Esophagus muscularis mucosa (tissue), 4 donors: Measurements from ENCODE around the gene NRXN3. TPM values are rescaled to one million over a fixed set of nuclear protein-coding genes. Genes with fewer than 3 reads are reported as not detected.

ENCODE experiments used
- DNase-seq: peaks from one replicate; pipeline ENCODE4 v3.0.0-alpha.2; 2017; ENCODE audit errors: extremely low spot score
- H3K27ac ChIP-seq, 4 donors: fragments of 200-600 bp; sonication (generic); replicated peaks in 1 of 4; 1 replicate in 3 of 4; 2 replicates in 1 of 4; pipeline ENCODE4 v1.5.1; 2016 to 2019; ENCODE audit warnings: mild to moderate bottlenecking in 1 of 4
- H3K27me3 ChIP-seq, 4 donors: fragments of 200-600 bp; sonication (generic); one replicate each; pipeline versions ENCODE4 v1.5.1 to v1.6.0; 2016 to 2019
- H3K36me3 ChIP-seq, 4 donors: fragments of 200-600 bp; sonication (generic); one replicate each; pipeline ENCODE4 v1.5.1; 2016 to 2019
- H3K4me1 ChIP-seq, 4 donors: fragments of 200-600 bp; sonication (generic); one replicate each; pipeline ENCODE4 v1.5.1; 2016 to 2019
- H3K4me3 ChIP-seq, 4 donors: fragments of 200-600 bp; sonication (generic); 1 replicate in 2 of 4; 2 replicates in 2 of 4; pipeline ENCODE4 v1.5.1; 2016 to 2019; ENCODE audit warnings: mild to moderate bottlenecking in 4 of 4, moderate library complexity in 1 of 4
- H3K9me3 ChIP-seq, 4 donors: fragments of 200-600 bp; sonication (generic); 1 replicate in 3 of 4; 2 replicates in 1 of 4; pipeline ENCODE4 v1.5.1; 2016 to 2019
- EP300 ChIP-seq: sonication (generic); formaldehyde crosslinking; IDR thresholded peaks from one replicate; pipeline ENCODE4 v1.6.1; 2017; ENCODE audit warnings: antibody characterized with exemption
- POLR2A ChIP-seq: fragments of 450-650 bp; IDR thresholded peaks from one replicate; pipeline ENCODE4 v1.6.1; 2017; ENCODE audit warnings: antibody characterized with exemption, moderate library complexity, mild to moderate bottlenecking, low read depth
- POLR2AphosphoS5 ChIP-seq, 2 donors: sonication (generic); formaldehyde crosslinking; IDR thresholded peaks; one replicate each; pipeline ENCODE4 v1.6.1; 2017; ENCODE audit warnings: antibody characterized with exemption in 2 of 2
- WGBS: methylation state at CpG from one replicate; pipeline ENCODE4 v1.1.5; 2018; 5-methylcytosine and 5-hydroxymethylcytosine counted together
- intact Hi-C: fragments of 100-400 bp; cut with DNase I; formaldehyde crosslinking; loops from one replicate; pipeline ENCODE4 v1.15.1; 2023
- total RNA-seq, 4 donors: library from RNA; depleted of rRNA; stranded (reverse); fragments of >200 nt; gene quantifications; one replicate each; pipeline versions ENCODE4 v1.1.0 to v1.2.1, GENCODE V29; 2016
- TF ChIP-seq, protein P1 (sequence below), 3 experiments: fragments of 200-600 bp in 2 of 3; fragments of 450-650 bp in 1 of 3; sonication (generic) in 2 of 3; IDR thresholded peaks; one replicate each; pipeline ENCODE4 v1.5.1; 2017 to 2019; ENCODE audit warnings: antibody characterized with exemption in 3 of 3, mild to moderate bottlenecking in 2 of 3, moderate library complexity in 1 of 3

NRXN3 gene
- total RNA-seq, 4 donors from 2014 or later = 71.1 to 159 (median 122) TPM

DNA sequence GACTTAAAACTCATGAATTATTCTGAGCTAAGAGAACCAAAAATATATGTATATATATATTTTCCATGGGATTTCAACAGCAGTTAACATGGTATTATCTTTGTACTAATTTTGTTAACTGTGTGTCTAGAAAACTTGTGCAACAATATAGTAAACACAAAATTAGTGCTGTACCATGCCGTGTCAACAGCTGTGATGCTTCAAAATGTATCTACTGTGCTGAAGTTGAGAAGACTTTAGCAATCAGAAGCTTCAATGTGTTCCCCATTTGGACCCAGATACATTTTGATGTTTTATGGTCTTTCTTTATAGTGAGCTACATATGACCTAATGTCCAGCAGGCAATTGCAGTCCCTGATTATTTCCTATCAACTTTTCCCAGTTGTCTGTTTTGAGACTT lies 1635.5 kb downstream of the NRXN3 start:
- no peak overlapping the region for H3K4me3 ChIP-seq
- DNase-seq = no peak
- TF ChIP-seq POLR2A = no peak
- TF ChIP-seq EP300 = no peak
- TF ChIP-seq, protein P1, sequence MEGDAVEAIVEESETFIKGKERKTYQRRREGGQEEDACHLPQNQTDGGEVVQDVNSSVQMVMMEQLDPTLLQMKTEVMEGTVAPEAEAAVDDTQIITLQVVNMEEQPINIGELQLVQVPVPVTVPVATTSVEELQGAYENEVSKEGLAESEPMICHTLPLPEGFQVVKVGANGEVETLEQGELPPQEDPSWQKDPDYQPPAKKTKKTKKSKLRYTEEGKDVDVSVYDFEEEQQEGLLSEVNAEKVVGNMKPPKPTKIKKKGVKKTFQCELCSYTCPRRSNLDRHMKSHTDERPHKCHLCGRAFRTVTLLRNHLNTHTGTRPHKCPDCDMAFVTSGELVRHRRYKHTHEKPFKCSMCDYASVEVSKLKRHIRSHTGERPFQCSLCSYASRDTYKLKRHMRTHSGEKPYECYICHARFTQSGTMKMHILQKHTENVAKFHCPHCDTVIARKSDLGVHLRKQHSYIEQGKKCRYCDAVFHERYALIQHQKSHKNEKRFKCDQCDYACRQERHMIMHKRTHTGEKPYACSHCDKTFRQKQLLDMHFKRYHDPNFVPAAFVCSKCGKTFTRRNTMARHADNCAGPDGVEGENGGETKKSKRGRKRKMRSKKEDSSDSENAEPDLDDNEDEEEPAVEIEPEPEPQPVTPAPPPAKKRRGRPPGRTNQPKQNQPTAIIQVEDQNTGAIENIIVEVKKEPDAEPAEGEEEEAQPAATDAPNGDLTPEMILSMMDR (IDR thresholded peaks at IDR 0.05) = no peak
- no peak for TF ChIP-seq POLR2AphosphoS5 (IDR thresholded peaks at IDR 0.05)
- no peaks in the 10 kb centered on the region for H3K36me3 ChIP-seq
- H3K4me1 ChIP-seq = no peaks in the 10 kb centered on the region
- 83% methylated on average over 1 of the region's 1 CpG for WGBS
- no peak overlapping the region for H3K27ac ChIP-seq
- no peaks in the 10 kb centered on the region for H3K27me3 ChIP-seq
- intact Hi-C loops = no loop called here
- H3K9me3 ChIP-seq = no peaks in the 10 kb centered on the region

DNA sequence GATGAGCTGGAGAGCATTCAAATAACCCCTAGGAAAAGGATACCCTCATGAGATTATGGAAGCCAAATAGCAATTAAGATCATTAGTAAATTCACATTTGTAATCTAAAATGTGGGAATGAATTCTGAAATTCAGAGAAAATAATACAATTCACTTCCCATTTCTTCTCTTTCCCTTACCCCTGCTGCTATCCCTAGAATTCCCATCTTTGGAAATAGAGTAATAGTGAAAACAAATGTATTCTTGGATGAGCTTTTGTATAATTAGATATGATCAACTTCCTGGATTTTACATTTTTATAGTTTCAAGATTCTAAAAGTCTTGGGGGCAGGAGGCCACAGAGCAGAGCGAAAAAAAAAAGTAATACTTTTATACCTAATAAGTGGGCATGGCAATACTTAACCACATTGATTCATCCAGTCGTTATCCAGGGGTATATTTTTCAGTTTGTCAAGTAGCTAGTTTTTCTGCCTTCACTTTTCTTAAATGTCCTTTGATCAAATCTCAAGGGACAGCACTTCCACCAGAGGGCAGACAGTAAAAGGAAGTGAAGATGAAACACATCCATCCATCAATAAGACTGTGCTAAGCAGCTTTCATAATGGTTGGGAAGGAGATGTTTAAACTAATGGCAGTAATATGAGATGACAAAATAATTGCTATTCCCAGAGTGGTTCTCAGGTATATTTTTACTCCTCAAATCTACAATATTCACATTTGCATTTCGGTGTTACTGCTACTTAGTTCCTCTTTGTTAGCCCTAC lies 1639.9 kb downstream of the NRXN3 start:
- no peak for DNase-seq

DNA sequence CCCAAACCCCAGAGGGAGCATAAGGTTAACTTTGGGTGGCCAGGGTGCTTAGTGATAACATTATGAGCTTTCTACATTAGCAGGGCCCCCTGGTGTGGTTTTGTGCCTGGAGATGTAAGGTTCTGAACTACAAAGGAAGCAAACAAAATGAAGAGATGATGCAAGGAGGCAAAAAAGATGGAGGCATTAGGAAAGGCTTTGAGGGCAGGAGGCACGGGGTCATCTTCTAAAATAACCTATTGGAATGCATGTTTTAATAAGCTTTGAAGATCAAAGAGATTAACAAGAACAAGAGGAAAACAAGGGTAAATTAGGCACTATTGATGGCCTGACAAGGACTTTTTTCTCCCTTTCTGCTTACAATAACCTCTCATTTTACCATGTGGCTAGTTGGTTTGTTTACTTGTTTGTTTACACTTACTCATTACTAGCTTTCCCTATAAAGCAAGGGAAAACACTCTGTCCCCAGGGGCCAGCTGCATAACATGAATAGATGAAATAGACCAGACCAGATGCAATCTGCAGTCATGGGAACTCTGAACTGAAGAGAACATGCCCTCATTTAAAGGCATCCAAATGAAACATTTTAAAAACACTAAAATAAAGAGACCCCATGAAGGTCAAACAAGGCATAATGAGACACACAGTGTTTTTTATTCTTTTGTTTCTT lies 1650.8 kb downstream of the NRXN3 start:
- Histone ChIP-seq H3K27me3 (no peaks in the 10 kb centered on the region), H3K36me3 (no peaks in the 10 kb centered on the region), H3K4me1 (peaks cover 0 to 9% (median 0%) of the 10 kb centered on the region in 4 donors), H3K4me3 (no peak overlapping the region), H3K27ac (no peak overlapping the region), H3K9me3 (no peaks in the 10 kb centered on the region)
- no peak for DNase-seq
- TF ChIP-seq POLR2AphosphoS5 (IDR thresholded peaks at IDR 0.05) = no peak
- TF ChIP-seq, protein P1 (IDR thresholded peaks at IDR 0.05) = no peak
- intact Hi-C loops = no loop called here
- 63% methylated on average over 1 of the region's 1 CpG for WGBS

More for the DNA sequence above, 1639.9 kb downstream of the NRXN3 start:
- H3K4me1 ChIP-seq = no peaks in the 10 kb centered on the region
- no peaks in the 10 kb centered on the region for H3K27me3 ChIP-seq
- WGBS = 72% methylated on average over 3 of the region's 3 CpGs
- intact Hi-C loops = no loop called here
- no peak overlapping the region for H3K4me3 ChIP-seq
- TF ChIP-seq, protein P1 (IDR thresholded peaks at IDR 0.05) = no peak
- no peak for TF ChIP-seq POLR2AphosphoS5 (IDR thresholded peaks at IDR 0.05)
- no peak for TF ChIP-seq EP300
- no peak for TF ChIP-seq POLR2A
- no peaks in the 10 kb centered on the region for H3K36me3 ChIP-seq
- no peak overlapping the region for H3K27ac ChIP-seq
- no peaks in the 10 kb centered on the region for H3K9me3 ChIP-seq

DNA sequence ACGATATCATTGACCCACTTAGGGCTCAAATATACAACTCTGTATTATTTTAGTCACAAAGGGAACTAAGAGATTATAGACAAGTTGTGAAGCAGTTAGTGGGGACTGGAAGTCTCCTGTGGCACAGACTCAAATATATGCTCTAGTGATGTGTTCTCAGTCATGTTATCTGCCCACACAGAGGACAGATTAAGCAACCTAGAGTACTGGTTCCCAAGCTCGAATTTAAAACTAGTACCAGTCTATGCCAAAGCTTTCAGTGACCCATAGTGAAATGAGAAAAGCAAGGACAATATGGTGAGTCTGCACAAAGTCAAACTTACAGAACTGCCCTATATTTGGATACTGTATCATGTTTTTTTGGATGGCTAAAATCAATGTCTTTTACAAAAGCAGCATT lies 1651.9 kb downstream of the NRXN3 start:
- Histone ChIP-seq H3K4me3 (no peak overlapping the region), H3K9me3 (no peaks in the 10 kb centered on the region), H3K36me3 (no peaks in the 10 kb centered on the region), H3K27me3 (no peaks in the 10 kb centered on the region), H3K27ac (no peak overlapping the region), H3K4me1 (peaks cover 0 to 9% (median 0%) of the 10 kb centered on the region in 4 donors)
- intact Hi-C loops = no loop called here
- WGBS = 66% methylated on average over 2 of the region's 2 CpGs
- no peak for DNase-seq
- TF ChIP-seq EP300 (no peak), POLR2AphosphoS5 (IDR thresholded peaks at IDR 0.05) (no peak), POLR2A (no peak)
- TF ChIP-seq, protein P1 (IDR thresholded peaks at IDR 0.05) = no peak
